Measurements from ENCODE around the gene SPCS1. TPM values are rescaled to one million over a fixed set of nuclear protein-coding genes. Genes with fewer than 3 reads are reported as not detected.

The SPCS1 gene
- total and polyA plus RNA-seq, 7 donors, result 55.7 to 133 (median 85.6) TPM

- Histone ChIP-seq H3K27me3 (ENCODE audit: insufficient read depth in 3 of 3, low read length in 2 of 3) (no peaks in the 10 kb centered on the region), H3K36me3 (ENCODE audit: insufficient read depth in 1 of 2, low read depth in 1 of 2) (peaks cover 3 to 100% of the 10 kb centered on the region in 2 donors), H3K4me3 (no peak overlapping the region), H3K27ac (no peak overlapping the region), H3K9me3 (no peaks in the 10 kb centered on the region), H3K4me1 (no peaks in the 10 kb centered on the region)
- ATAC-seq (no peak), DNase-seq (no peak)
- no peak for TF ChIP-seq CTCF (IDR thresholded peaks at IDR 0.05)
- intact Hi-C loops (cut with DNase I), result loop anchor here (2.0 to 10.0 kb wide), 3 partner anchors 181 to 329 kb away; no protein-coding TSS in a partner anchor
- WGBS, 3 donors, result 90 to 98% (median 91%) methylated on average over 2 of the region's 2 CpGs
Observed at GRCh38 chr3:52743721-52744120, 37.8 kb downstream of the SPCS1 start.

- H3K27ac ChIP-seq, result no peak overlapping the region
- no peak for TF ChIP-seq CTCF (IDR thresholded peaks at IDR 0.05)
- DNase-seq (no peak), ATAC-seq (no peak)
- intact Hi-C loops (cut with DNase I), result no loop called here
- H3K4me1 ChIP-seq, result no peaks in the 10 kb centered on the region
- 96 to 100% (median 99%) methylated on average over 3 of the region's 3 CpGs for WGBS, 3 donors
- no peaks in the 10 kb centered on the region for H3K27me3 ChIP-seq (ENCODE audit: insufficient read depth in 3 of 3, low read length in 2 of 3)
- no peaks in the 10 kb centered on the region for H3K9me3 ChIP-seq
- H3K4me3 ChIP-seq, result no peak overlapping the region
- peaks cover 4 to 86% of the 10 kb centered on the region in 2 donors for H3K36me3 ChIP-seq (ENCODE audit: insufficient read depth in 1 of 2, low read depth in 1 of 2)
Observed at GRCh38 chr3:52752045-52752660, 46.2 kb downstream of the SPCS1 start.

DNA sequence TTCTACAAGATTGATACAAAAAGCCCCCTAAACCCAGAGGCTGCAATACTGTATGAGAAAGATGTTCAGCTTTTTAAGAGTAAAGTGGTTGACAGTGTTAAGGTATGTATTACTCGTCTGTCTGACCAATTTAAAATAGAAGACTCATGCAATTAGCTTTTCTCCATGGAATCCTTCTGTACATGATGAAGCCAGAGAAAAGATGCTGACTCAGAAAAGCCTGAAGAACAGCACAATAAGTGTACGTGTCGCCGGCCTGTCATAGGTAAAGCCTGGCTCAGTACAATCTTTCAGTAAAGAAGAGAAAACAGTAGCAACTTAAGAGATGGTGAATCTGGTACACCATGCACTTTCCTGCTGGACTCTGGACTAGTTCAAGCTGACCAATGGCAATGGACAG, 48.5 kb downstream of the SPCS1 start:
- ATAC-seq (no peak), DNase-seq (no peak)
- H3K9me3 ChIP-seq, result no peaks in the 10 kb centered on the region
- 91 to 94% (median 94%) methylated on average over 4 of the region's 4 CpGs for WGBS, 3 donors
- H3K4me3 ChIP-seq, result no peak overlapping the region
- no peaks in the 10 kb centered on the region for H3K27me3 ChIP-seq (ENCODE audit: insufficient read depth in 3 of 3, low read length in 2 of 3)
- TF ChIP-seq CTCF (IDR thresholded peaks at IDR 0.05), result no peak
- intact Hi-C loops (cut with DNase I), result no loop called here
- no peaks in the 10 kb centered on the region for H3K4me1 ChIP-seq
- H3K27ac ChIP-seq, result no peak overlapping the region
- H3K36me3 ChIP-seq (ENCODE audit: insufficient read depth in 1 of 2, low read depth in 1 of 2), result peaks cover 4 to 85% of the 10 kb centered on the region in 2 donors

- Histone ChIP-seq H3K36me3 (ENCODE audit: insufficient read depth in 1 of 2, low read depth in 1 of 2) (peaks cover 4 to 85% of the 10 kb centered on the region in 2 donors), H3K9me3 (no peaks in the 10 kb centered on the region), H3K27me3 (ENCODE audit: insufficient read depth in 3 of 3, low read length in 2 of 3) (no peaks in the 10 kb centered on the region), H3K27ac (no peak overlapping the region), H3K4me3 (no peak overlapping the region), H3K4me1 (no peaks in the 10 kb centered on the region)
- ATAC-seq, result no peak
- TF ChIP-seq CTCF (IDR thresholded peaks at IDR 0.05), result no peak
- no peak for DNase-seq
- 95 to 97% (median 96%) methylated on average over 1 of the region's 1 CpG for WGBS, 3 donors
- intact Hi-C loops (cut with DNase I), result no loop called here
Observed at GRCh38 chr3:52756141-52756540, 50.2 kb downstream of the SPCS1 start.

Other genes with a start within 250 kb of the SPCS1 start
- gene STAB1, start 210.8 kb upstream of the SPCS1 start, total RNA-seq, result 10 to 100 TPM; 29.0 to 47.5 (median 41.9) TPM
- gene STAB1, start 210.8 kb upstream of the SPCS1 start, polyA plus RNA-seq, result 10 to 100 TPM; 15.9 to 27.4 (median 22.5) TPM
- 10 to 100 TPM in 2 of 4 donors, 1 to 10 TPM in 2; 6.8 to 13.7 (median 10.4) TPM for gene NT5DC2, start 172.2 kb upstream of the SPCS1 start, total RNA-seq
- 10 to 100 TPM in 2 of 3 donors, 1 to 10 TPM in 1; 8.8 to 10.5 (median 10.3) TPM for gene NT5DC2, start 172.2 kb upstream of the SPCS1 start, polyA plus RNA-seq
- gene UQCC5, start 169.5 kb upstream of the SPCS1 start, total RNA-seq, result 10 to 100 TPM; 29.5 to 32.7 (median 31.0) TPM
- 10 to 100 TPM; 34.4 to 95.4 (median 67.9) TPM for gene UQCC5, start 169.5 kb upstream of the SPCS1 start, polyA plus RNA-seq
- 10 to 100 TPM; 38.0 to 46.7 (median 39.9) TPM for gene PBRM1, start 20.2 kb upstream of the SPCS1 start, total RNA-seq
- gene PBRM1, start 20.2 kb upstream of the SPCS1 start, polyA plus RNA-seq, result 10 to 100 TPM in 2 of 3 donors, 1 to 10 TPM in 1; 7.5 to 21.9 (median 12.1) TPM
- gene GNL3, start 20.1 kb upstream of the SPCS1 start, total RNA-seq, result 100 to 1,000 TPM in 1 of 4 donors, 10 to 100 TPM in 3; 47.3 to 109 (median 67.9) TPM
- 100 to 1,000 TPM in 2 of 3 donors, 10 to 100 TPM in 1; 80.6 to 145 (median 135) TPM for gene GNL3, start 20.1 kb upstream of the SPCS1 start, polyA plus RNA-seq
- 10 to 100 TPM; 12.0 to 20.5 (median 19.8) TPM for gene GLT8D1, start 315 bp upstream of the SPCS1 start, total RNA-seq
- gene GLT8D1, start 315 bp upstream of the SPCS1 start, polyA plus RNA-seq, result 10 to 100 TPM; 16.6 to 40.1 (median 22.2) TPM
- gene NEK4, start 64.8 kb downstream of the SPCS1 start, total RNA-seq, result 10 to 100 TPM; 13.8 to 22.1 (median 17.4) TPM
- 10 to 100 TPM in 1 of 3 donors, 1 to 10 TPM in 2; 4.7 to 22.2 (median 5.2) TPM for gene NEK4, start 64.8 kb downstream of the SPCS1 start, polyA plus RNA-seq
- not detected for gene ITIH1, start 71.5 kb downstream of the SPCS1 start, total RNA-seq
- gene ITIH1, start 71.5 kb downstream of the SPCS1 start, polyA plus RNA-seq, result under 1 TPM in 1 of 3 donors, not detected in 2; 0.03 TPM
- gene ITIH3, start 88.7 kb downstream of the SPCS1 start, total RNA-seq, result under 1 TPM in 2 of 4 donors, not detected in 2; 0.25 to 0.77 TPM
- gene ITIH3, start 88.7 kb downstream of the SPCS1 start, polyA plus RNA-seq, result under 1 TPM; 0.18 to 0.39 (median 0.29) TPM
- gene ITIH4, start 124.6 kb downstream of the SPCS1 start, total RNA-seq, result 10 to 100 TPM; 13.1 to 90.8 (median 38.8) TPM
- 10 to 100 TPM in 1 of 3 donors, 1 to 10 TPM in 2; 1.3 to 29.2 (median 7.4) TPM for gene ITIH4, start 124.6 kb downstream of the SPCS1 start, polyA plus RNA-seq
- 1,000 to 10,000 TPM in 2 of 4 donors, 100 to 1,000 TPM in 2; 138 to 1,165 (median 841) TPM for gene MUSTN1, start 128.9 kb downstream of the SPCS1 start, total RNA-seq
- 1,000 to 10,000 TPM in 1 of 3 donors, 100 to 1,000 TPM in 1, 10 to 100 TPM in 1; 91.1 to 1,241 (median 578) TPM for gene MUSTN1, start 128.9 kb downstream of the SPCS1 start, polyA plus RNA-seq
- gene STIMATE, start 191.4 kb downstream of the SPCS1 start, total RNA-seq, result 10 to 100 TPM in 3 of 4 donors, 1 to 10 TPM in 1; 7.1 to 12.9 (median 11.3) TPM
- gene STIMATE, start 191.4 kb downstream of the SPCS1 start, polyA plus RNA-seq, result 10 to 100 TPM in 1 of 3 donors, 1 to 10 TPM in 2; 3.5 to 22.3 (median 5.6) TPM